BE2C (cell line): Measurements from ENCODE around the gene ATAD3C.
A peak's percentile ranks its signal among the peaks of the same experiment; 100 is the strongest.
"Not testable (repeated sequence)": the region's sequence is repeated elsewhere in the genome, so short reads cannot be mapped to it uniquely, and the experiment has no call there.

Experiments
- DNase-seq: peaks from one replicate; pipeline ENCODE4 v3.0.0-alpha.2; 2020
- H3K27me3 ChIP-seq: fragments of 250-450 bp; sonication (Bioruptor Pico); 2 replicates; pipeline ENCODE4 v1.5.1; 2020; ENCODE audit warnings: mild to moderate bottlenecking
- H3K36me3 ChIP-seq: fragments of 250-450 bp; sonication (Bioruptor Pico); 2 replicates; pipeline ENCODE4 v1.5.1; 2020; ENCODE audit warnings: mild to moderate bottlenecking
- H3K4me1 ChIP-seq: fragments of 250-450 bp; sonication (Bioruptor Pico); 2 replicates; pipeline ENCODE4 v1.5.1; 2020
- H3K4me3 ChIP-seq: 2 replicates; pipeline ENCODE4 v1.5.1; 2011; ENCODE audit warnings: low read depth, low read length
- H3K9me3 ChIP-seq: fragments of 250-450 bp; sonication (Bioruptor Pico); 2 replicates; pipeline ENCODE4 v1.5.1; 2020
- TF ChIP-seq, protein P1 (sequence below): IDR thresholded peaks from 2 replicates; pipeline ENCODE4 v1.5.1; 2012; ENCODE audit warnings: mild to moderate bottlenecking, low read depth, low read length

ATAD3C gene

DNA sequence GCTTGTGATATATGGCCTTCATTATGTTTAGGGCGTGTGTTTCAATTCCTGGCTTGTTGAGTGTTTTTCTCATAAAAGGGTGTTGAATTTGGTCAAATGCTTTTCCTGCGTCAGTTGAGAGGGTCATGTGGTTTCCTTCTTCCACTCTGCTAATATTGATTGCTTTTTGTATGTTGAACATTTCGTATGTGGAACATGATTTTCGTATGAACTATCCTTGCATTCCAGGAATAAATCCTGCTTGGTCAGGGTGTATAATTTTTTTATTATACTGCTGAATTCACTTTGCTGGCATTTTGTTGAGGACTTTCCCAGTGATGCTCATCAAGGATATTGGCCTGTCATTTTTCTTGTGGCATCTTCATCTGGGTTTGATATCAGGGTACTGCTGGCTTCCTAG, 57.8 kb downstream of the ATAD3C start:
- H3K36me3 ChIP-seq = no peaks in the 10 kb centered on the region
- TF ChIP-seq, protein P1, sequence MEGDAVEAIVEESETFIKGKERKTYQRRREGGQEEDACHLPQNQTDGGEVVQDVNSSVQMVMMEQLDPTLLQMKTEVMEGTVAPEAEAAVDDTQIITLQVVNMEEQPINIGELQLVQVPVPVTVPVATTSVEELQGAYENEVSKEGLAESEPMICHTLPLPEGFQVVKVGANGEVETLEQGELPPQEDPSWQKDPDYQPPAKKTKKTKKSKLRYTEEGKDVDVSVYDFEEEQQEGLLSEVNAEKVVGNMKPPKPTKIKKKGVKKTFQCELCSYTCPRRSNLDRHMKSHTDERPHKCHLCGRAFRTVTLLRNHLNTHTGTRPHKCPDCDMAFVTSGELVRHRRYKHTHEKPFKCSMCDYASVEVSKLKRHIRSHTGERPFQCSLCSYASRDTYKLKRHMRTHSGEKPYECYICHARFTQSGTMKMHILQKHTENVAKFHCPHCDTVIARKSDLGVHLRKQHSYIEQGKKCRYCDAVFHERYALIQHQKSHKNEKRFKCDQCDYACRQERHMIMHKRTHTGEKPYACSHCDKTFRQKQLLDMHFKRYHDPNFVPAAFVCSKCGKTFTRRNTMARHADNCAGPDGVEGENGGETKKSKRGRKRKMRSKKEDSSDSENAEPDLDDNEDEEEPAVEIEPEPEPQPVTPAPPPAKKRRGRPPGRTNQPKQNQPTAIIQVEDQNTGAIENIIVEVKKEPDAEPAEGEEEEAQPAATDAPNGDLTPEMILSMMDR = no peak
- H3K9me3 ChIP-seq = no peaks in the 10 kb centered on the region
- no peak overlapping the region for H3K4me3 ChIP-seq
- no peaks in the 10 kb centered on the region for H3K4me1 ChIP-seq
- H3K27me3 ChIP-seq = no peaks in the 10 kb centered on the region
- DNase-seq = no peak

DNA sequence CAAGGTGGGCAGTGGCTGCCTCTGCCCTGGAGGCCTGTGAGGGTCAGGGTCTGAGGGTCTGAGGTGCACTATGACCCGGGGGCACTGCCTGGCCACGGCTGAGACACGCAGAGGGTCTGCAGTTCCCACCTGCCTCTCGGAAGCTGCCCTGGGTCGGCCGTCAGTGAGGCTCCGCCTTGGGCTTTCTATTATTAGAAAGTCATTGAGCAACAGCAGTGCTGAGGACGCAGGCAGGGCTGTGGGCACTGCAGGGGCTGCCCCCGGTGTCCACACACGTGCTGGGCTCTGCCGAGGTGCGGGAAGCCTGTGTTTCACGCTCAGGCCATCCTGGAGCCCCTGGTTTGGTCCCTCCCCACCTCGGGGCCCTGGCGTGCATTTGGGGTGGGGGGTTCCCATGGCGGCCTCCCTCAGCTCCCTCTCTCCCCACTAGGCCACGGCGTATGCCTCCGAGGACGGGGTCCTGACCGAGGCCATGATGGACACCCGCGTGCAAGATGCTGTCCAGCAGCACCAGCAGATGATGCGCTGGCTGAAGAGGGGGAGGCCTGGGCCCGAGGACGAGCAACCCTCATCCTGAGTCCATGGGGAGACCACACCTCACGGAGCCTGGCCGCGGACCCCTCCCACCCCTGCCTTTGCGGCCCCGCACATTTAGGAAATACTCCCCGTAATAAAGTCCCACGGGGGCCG, 59.4 kb downstream of the ATAD3C start:
- H3K9me3 ChIP-seq, H3K27me3 ChIP-seq, H3K4me3 ChIP-seq, DNase-seq, H3K4me1 ChIP-seq, H3K36me3 ChIP-seq: not testable (repeated sequence)

DNA sequence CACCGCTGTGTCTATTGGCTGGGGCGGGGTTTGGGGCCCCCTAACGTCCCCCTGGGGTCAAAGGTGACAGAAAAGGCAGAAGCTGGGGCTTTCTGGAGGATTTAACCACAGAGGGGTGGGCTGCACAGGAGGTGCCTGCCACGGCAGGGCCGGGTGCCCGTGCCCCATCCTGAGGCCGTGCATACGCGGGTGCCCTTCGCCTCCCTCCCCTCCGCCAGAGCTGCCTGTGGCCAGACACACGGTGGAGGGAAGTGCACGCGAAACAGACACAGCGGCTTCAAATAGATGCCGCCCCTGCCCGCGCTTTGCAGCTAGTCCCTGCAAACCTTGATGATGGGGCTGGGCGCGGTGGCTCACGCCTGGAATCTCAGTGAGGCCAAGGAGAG, 60.0 kb downstream of the ATAD3C start:
- not testable (repeated sequence) for DNase-seq, H3K4me3 ChIP-seq, H3K36me3 ChIP-seq, H3K9me3 ChIP-seq, H3K4me1 ChIP-seq, H3K27me3 ChIP-seq

DNA sequence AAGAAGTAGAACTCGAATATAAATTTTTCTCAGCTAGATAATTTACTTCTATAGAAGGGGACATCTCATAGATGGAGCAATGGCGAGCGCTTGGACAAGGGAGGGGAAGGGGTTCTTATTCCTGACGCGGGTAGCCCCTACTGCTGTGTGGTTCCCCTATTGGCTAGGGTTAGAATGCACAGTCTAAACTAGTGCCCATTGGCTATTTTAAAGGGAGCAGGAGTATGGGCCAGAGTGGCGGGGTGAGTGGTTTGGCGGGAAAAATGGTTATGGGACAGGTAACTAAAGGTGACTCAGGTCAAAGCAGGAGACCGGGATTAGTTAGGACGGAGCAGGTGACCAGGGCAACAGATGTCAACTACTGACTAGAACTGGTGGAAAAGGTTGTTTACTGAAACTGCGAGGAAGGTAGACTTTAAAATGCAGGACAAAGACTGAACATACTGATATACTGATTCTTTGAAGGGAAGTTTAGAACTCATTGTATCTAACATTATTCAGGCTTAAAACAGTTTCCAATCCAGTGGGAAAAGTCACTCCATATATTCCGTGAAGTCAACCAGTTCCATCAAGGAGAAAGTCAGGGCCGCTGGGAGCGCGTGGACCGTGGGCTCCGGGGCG, 61.5 kb downstream of the ATAD3C start:
- TF ChIP-seq, protein P1 = peak; percentile 22; the same call in 1 of the 2 replicates
- Histone ChIP-seq H3K27me3 (no peaks in the 10 kb centered on the region), H3K4me3 (peak overlapping the region; percentile 89), H3K4me1 (no peaks in the 10 kb centered on the region), H3K36me3 (peaks cover 10% of the 10 kb centered on the region), H3K9me3 (no peaks in the 10 kb centered on the region)
- no peak for DNase-seq

DNA sequence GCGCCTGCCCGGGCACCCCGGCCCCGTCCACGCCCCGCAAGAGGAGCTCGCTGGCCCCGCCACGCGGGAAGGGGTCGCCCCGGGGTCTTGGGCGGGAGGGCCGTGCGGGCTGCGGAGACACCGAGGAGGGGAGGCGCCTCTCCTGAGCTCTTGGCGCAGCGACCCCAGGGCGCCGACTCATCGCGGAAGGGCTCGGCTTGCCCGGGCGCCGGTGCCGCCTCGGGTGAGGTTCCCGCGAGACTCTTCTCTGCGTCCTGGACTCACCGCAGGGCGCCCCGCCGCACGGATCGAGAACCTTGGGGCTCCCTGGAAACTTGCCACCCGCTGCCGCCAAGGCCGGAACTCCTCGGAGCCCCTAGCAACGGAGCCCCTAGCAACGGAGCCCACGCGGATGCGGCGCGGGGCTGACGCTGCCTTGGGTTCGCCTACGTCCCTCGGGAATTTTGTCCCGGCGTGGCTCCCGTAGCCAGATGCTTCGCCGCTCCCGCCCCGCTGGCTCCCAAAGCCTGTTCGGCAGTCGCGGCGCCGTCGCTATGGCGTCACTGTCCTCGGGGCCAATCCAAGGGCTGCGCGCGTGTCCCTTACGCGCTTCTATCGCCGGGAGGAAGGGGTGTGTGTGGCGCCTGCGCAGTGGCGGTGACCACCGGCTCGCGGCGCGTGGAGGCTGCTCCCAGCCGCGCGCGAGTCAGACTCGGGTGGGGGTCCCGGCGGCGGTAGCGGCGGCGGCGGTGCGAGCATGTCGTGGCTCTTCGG, 62.2 kb downstream of the ATAD3C start, which contains the start of gene ATAD3A:
Gene ATAD3A (plus strand): TSS at position 630 of the 753 bp plus-strand sequence. CDS start 107 bp downstream, at position 737.
- peak within 1 kb of the TSS; percentile 89 for H3K4me3 ChIP-seq
- no peaks in the 10 kb centered on the region for H3K9me3 ChIP-seq
- H3K36me3 ChIP-seq = peaks cover 17% of the 10 kb centered on the region
- no peaks in the 10 kb centered on the region for H3K4me1 ChIP-seq
- H3K27me3 ChIP-seq = no peaks in the 10 kb centered on the region
- DNase-seq = peak; percentile 99
- TF ChIP-seq, protein P1 = no peak

DNA sequence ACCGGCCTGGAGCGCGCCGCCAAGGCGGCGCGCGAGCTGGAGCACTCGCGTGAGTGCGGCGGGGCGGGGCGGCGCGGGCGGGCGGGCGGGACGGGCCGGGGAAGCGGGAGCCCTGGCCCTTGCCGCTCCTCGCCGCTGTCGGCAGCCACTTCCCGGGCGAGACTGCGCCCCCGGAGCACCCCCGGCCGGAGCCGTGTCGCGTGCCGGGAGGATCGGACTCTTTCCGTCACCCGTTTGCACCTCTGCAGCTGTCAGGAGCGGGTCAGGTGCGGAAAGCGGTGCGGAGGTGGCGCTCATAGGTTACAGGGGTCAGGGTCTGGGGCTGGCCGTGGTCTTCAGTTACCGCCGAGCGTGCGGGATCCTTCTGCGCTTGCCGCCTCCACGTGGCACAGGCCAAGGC, 62.9 kb downstream of the ATAD3C start:
- H3K9me3 ChIP-seq, H3K4me1 ChIP-seq, DNase-seq, H3K27me3 ChIP-seq: not testable (repeated sequence)
- Histone ChIP-seq H3K36me3 (peaks cover 20% of the 10 kb centered on the region), H3K4me3 (peak overlapping the region; percentile 62)

DNA sequence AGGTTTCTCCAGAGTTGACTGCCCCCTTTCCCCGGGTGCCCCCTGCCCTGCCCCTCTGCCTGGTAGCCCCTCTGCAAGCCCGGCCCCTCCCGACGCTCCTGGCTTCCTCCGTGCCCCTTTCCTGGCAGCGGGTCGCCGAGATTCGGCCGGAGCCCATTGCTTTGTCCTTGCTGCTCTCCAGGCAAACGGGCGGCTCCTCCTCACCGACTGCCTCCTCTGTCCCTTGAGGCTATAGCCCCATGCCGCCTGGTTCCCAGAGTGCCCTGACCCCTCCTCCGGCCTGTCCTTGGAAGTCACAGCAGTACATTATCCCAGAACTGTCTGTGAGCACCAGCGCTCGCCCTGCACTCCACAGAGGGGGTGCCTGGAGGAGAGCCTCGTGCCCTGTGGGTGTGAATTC, 64.2 kb downstream of the ATAD3C start:
- not testable (repeated sequence) for DNase-seq, H3K9me3 ChIP-seq, H3K27me3 ChIP-seq, H3K4me1 ChIP-seq
- H3K4me3 ChIP-seq = peak overlapping the region; percentile 45
- H3K36me3 ChIP-seq = peaks cover 25% of the 10 kb centered on the region

DNA sequence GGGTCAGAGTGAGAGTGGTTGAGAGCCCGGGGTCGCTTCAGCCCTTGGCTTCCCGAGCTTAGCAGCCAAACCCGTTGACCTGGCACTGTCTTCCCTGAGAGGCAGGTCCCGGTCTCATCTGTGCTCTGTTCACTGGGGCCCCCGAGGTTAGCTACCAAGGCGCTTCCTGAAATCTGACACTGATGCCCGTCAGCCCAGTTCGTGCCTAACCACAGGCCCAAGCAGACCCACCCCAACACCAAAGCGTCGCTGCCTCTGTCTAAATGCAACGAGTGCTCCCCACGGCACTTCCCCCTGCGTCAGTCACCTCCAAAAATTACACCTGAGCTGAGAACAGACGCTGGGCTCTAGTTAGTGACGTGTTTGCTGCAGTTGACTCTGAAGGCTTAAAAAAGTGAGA, 64.9 kb downstream of the ATAD3C start:
- H3K9me3 ChIP-seq, DNase-seq, H3K4me1 ChIP-seq, H3K4me3 ChIP-seq, H3K27me3 ChIP-seq: not testable (repeated sequence)
- H3K36me3 ChIP-seq = peaks cover 27% of the 10 kb centered on the region

DNA sequence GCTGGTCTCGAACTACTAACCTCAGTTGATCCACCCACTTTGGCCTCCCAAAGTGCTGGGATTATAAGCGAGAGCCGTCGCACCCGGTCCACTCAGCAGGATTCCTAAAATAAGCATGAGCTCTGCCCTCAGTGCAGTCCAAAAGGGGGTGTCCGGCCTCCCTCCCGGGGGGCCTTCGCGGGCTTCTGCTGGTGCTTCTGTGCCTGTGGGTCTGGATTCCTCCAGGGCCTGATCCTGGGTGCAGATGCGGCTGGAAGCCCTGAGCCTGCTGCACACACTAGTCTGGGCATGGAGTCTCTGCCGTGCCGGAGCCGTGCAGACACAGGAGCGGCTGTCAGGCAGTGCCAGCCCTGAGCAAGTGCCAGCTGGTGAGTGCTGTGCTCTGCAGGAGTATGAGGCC, 67.4 kb downstream of the ATAD3C start:
- H3K4me1 ChIP-seq, H3K9me3 ChIP-seq, H3K4me3 ChIP-seq, DNase-seq, H3K27me3 ChIP-seq: not testable (repeated sequence)
- H3K36me3 ChIP-seq = peaks cover 47% of the 10 kb centered on the region
